Measurements from ENCODE around the gene ABL2.

The ABL2 gene

DNA sequence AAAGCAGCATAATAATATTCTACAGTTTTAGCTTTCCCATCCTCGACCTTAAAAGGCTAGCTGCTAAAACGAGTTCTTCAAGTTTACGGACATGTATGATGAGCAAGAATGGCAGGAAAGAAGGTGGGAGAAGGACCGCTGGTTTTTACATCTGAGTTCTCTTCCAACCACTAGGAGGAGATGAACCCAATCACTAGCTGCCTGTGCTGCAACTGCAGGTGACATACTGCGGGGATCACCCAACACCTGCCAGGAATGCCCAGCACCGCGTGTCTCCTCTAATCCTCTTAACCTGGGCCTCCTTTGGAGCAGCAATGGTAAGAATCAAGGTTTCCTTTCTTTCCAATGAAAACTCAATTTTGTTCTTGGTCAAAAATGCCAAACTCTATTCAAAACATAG lies 124.1 kb downstream of the ABL2 start:
- TF ChIP-seq GATA2 (IDR thresholded peaks at IDR 0.05; ENCODE audit: low read depth, low read length) (no peak), GATA3 (IDR thresholded peaks at IDR 0.05; ENCODE audit: low read depth, low read length) (no peak)

GRCh38 chr1:179104611-179105250 lies 124.7 kb downstream of the ABL2 start:
- TF ChIP-seq GATA2 (IDR thresholded peaks at IDR 0.05; ENCODE audit: low read depth, low read length): no peak
- TF ChIP-seq GATA3 (IDR thresholded peaks at IDR 0.05; ENCODE audit: low read depth, low read length): no peak

GRCh38 chr1:179103999-179104398 lies 125.5 kb downstream of the ABL2 start:
- no peak for TF ChIP-seq GATA2 (IDR thresholded peaks at IDR 0.05; ENCODE audit: low read depth, low read length)

GRCh38 chr1:179101566-179101965 lies 127.9 kb downstream of the ABL2 start:
- TF ChIP-seq GATA2 (IDR thresholded peaks at IDR 0.05; ENCODE audit: low read depth, low read length): no peak

GRCh38 chr1:179099891-179100290 lies 129.6 kb downstream of the ABL2 start:
- TF ChIP-seq GATA3 (IDR thresholded peaks at IDR 0.05; ENCODE audit: low read depth, low read length) (no peak), GATA2 (IDR thresholded peaks at IDR 0.05; ENCODE audit: low read depth, low read length) (no peak)

GRCh38 chr1:179095924-179096323 lies 133.6 kb downstream of the ABL2 start:
- TF ChIP-seq GATA2 (IDR thresholded peaks at IDR 0.05; ENCODE audit: low read depth, low read length): no peak
- no peak for TF ChIP-seq GATA3 (IDR thresholded peaks at IDR 0.05; ENCODE audit: low read depth, low read length)

DNA sequence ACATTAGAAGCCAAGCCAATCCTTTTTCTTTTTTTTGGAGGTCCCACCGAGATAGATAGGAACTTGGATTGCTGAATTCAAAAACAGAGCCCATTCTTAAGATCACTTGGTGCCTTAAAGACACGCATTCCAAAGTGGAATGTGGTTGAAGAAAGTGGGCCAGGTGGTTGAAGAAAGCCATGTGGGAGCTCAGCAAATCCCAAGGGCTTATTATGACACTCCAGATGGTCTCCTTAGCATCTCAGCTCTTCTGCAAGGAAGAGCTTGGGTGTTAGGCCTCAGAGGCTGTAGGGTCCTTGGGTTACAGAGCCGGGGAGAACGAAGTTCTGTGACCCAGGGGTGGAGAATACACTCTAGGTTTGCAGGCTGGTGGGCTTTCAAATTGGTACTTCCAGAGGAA lies 134.1 kb downstream of the ABL2 start:
- TF ChIP-seq GATA3 (IDR thresholded peaks at IDR 0.05; ENCODE audit: low read depth, low read length) (no peak), GATA2 (IDR thresholded peaks at IDR 0.05; ENCODE audit: low read depth, low read length) (no peak)

GRCh38 chr1:179094818-179095217 lies 134.7 kb downstream of the ABL2 start:
- TF ChIP-seq GATA2 (IDR thresholded peaks at IDR 0.05; ENCODE audit: low read depth, low read length) (no peak), GATA3 (IDR thresholded peaks at IDR 0.05; ENCODE audit: low read depth, low read length) (no peak)

DNA sequence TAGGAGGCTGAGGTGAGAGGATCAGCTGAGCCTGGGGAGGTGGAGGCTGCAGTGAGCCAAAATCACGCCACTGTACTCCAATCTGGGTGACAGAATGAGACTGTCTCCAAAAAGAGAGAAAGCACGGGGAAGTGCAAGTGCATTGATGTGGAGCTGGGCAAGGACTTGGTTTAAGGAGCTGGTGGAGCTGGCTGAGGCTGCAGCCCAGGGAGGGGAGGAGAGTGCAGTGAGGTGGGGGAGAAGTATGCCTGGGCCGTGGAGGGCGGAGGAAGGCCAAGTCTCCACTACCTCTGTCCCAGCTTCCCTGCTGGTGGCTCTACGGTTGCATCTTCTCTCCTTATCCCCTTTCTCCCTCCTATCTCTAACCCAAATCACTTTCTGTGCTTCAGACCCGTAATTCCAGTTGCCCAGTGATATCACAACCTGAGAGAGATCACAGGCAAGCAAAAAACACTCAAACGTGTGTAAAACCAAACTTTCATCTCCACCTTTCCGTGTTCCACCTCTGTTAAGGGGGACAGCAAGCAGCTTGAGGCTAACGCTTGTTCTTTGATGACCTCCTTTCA lies 136.5 kb downstream of the ABL2 start:
- TF ChIP-seq GATA3 (IDR thresholded peaks at IDR 0.05; ENCODE audit: low read depth, low read length) (no peak), GATA2 (IDR thresholded peaks at IDR 0.05; ENCODE audit: low read depth, low read length) (no peak)

DNA sequence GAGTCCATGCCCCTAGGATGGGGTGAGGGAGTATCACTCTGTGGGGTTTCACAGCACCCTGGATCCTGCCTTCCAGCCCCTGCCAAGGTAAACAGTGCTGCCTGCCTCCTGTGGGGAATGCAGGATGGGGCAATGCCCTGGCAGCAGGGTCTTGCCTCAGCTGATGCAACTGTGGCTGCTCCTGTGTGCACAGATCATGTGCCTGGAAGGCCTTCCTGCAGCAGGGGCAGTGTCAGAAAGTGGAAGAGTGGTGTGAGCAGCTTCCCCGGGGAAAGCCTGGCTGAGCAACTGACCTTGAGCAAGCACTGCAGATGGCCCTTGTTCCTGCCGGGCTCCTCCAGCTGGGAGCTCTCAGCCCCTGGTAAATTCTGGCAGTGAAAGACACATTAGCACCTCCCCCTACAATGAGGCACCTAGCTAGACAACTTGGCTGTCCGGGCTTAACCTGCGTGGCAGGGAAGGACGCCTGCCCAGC lies 137.7 kb downstream of the ABL2 start:
- TF ChIP-seq GATA2 (IDR thresholded peaks at IDR 0.05; ENCODE audit: low read depth, low read length) (no peak), GATA3 (IDR thresholded peaks at IDR 0.05; ENCODE audit: low read depth, low read length) (no peak)

GRCh38 chr1:179090923-179091322 lies 138.6 kb downstream of the ABL2 start:
- TF ChIP-seq GATA2 (IDR thresholded peaks at IDR 0.05; ENCODE audit: low read depth, low read length): no peak
- no peak for TF ChIP-seq GATA3 (IDR thresholded peaks at IDR 0.05; ENCODE audit: low read depth, low read length)

GRCh38 chr1:179090522-179090921 lies 139.0 kb downstream of the ABL2 start:
- TF ChIP-seq GATA2 (IDR thresholded peaks at IDR 0.05; ENCODE audit: low read depth, low read length) (no peak), GATA3 (IDR thresholded peaks at IDR 0.05; ENCODE audit: low read depth, low read length) (no peak)

DNA sequence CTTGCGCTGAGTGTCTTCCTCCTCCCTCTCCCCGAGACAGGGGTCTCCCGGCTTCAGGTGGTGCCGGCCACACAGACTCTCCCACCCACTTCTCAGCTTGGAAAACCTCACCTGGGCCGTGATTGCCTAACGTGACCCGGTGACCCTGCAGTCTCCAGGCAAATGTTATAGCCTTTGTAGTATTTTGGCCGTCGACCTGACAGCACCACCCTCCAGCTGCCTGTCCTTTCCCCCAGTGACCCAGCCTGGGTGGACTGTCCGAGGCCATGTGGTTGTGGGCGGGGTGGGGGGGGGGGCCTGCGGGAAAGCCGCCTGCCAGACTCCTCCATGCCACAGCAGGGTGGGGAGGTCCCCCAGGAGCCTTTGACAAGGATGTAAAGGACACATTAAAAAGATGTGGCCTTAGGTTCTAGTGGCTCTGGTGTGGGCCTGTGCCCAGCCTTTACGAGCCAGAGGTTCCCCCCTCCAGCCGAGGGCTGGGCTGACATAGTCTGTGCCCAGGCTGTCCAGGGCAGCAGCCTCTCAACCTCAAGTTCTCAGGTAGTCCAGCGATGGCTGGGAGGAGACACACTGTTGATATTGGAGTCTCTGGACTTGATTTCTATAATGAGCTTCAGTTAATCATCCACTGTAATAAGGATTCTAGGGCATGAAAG lies 139.5 kb downstream of the ABL2 start:
- TF ChIP-seq GATA2 (IDR thresholded peaks at IDR 0.05; ENCODE audit: low read depth, low read length) (no peak), GATA3 (IDR thresholded peaks at IDR 0.05; ENCODE audit: low read depth, low read length) (no peak)

- TF ChIP-seq GATA3 (IDR thresholded peaks at IDR 0.05; ENCODE audit: low read depth, low read length) (no peak), GATA2 (IDR thresholded peaks at IDR 0.05; ENCODE audit: low read depth, low read length) (no peak)
These were observed 141.8 kb downstream of the ABL2 start for GRCh38 chr1:179087665-179088064.

- no peak for TF ChIP-seq GATA3 (IDR thresholded peaks at IDR 0.05; ENCODE audit: low read depth, low read length)
- TF ChIP-seq GATA2 (IDR thresholded peaks at IDR 0.05; ENCODE audit: low read depth, low read length): no peak
These were observed 145.9 kb downstream of the ABL2 start for GRCh38 chr1:179083533-179083932.

All from SH-SY5Y (cell line).